ENCODE data around the gene PALD1.

Gene PALD1

DNA sequence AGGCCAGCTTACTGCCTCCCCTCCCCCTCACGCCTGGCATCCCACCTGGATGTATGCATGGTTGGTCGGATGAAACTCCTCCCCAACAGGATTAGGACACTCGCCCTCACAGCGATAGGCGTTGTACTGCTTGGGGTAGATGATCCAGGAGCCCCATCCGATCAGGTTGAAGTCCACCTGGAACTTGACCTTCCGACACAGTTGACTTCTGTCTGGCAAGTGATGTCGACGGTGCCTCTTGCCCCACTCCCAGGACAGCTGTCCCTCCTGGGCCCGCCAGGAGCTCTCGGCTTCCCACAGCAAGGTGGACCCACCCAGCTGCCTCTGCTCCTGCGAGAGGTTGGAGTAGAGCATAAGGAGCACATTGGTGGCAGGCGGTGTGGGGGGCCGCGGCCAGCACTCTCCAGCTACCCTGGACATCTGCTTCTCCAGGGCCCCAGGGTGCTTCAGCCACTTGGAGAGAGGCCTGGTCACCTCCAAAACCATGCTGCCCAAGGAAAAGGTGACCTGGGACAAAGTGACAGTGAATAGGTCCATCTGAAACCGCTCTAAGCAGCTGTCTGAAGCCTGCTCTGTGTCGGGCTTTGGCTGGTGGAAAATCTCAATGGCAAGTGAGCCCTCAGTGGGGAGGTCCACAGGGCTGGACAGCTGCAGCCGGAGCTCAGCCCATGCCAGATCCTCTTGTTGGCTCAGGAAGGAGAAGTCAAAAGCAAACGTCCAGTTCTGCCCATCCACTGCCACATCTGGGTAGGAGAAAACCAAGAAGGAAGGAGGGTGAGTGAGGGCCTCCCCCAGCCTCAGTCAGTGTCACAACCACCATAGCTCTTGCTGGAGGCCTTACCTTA lies 43.1 kb upstream of the PALD1 start:
- FAIRE-seq (no peak), DNase-seq (ENCODE audit: insufficient read length, low spot score) (no peak)
- TF ChIP-seq, protein P1, sequence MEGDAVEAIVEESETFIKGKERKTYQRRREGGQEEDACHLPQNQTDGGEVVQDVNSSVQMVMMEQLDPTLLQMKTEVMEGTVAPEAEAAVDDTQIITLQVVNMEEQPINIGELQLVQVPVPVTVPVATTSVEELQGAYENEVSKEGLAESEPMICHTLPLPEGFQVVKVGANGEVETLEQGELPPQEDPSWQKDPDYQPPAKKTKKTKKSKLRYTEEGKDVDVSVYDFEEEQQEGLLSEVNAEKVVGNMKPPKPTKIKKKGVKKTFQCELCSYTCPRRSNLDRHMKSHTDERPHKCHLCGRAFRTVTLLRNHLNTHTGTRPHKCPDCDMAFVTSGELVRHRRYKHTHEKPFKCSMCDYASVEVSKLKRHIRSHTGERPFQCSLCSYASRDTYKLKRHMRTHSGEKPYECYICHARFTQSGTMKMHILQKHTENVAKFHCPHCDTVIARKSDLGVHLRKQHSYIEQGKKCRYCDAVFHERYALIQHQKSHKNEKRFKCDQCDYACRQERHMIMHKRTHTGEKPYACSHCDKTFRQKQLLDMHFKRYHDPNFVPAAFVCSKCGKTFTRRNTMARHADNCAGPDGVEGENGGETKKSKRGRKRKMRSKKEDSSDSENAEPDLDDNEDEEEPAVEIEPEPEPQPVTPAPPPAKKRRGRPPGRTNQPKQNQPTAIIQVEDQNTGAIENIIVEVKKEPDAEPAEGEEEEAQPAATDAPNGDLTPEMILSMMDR (IDR thresholded peaks at IDR 0.05; ENCODE audit: insufficient read depth, missing control alignments), result no peak

DNA sequence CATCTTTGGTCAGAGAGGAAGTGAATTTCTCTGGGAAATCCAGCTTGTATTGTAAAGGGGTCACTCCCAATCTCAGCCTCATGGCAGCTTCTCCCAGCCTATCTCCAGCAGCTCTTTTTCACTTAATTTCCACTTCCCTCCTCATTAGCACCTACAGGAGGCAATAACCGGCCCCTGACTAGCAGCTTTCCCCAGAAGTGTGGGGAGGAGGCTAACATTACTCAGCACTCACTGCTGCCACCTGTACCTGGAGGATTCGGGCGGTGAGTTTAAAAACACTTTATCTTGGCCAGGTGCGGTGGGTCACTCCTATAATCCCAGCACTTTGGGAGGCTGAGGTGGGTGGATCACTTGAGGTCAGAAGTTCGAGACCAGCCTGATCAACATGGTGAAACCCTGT lies 40.8 kb upstream of the PALD1 start:
- FAIRE-seq (no peak), DNase-seq (ENCODE audit: insufficient read length, low spot score) (no peak)
- TF ChIP-seq, protein P1 (IDR thresholded peaks at IDR 0.05; ENCODE audit: insufficient read depth, missing control alignments), result no peak

DNA sequence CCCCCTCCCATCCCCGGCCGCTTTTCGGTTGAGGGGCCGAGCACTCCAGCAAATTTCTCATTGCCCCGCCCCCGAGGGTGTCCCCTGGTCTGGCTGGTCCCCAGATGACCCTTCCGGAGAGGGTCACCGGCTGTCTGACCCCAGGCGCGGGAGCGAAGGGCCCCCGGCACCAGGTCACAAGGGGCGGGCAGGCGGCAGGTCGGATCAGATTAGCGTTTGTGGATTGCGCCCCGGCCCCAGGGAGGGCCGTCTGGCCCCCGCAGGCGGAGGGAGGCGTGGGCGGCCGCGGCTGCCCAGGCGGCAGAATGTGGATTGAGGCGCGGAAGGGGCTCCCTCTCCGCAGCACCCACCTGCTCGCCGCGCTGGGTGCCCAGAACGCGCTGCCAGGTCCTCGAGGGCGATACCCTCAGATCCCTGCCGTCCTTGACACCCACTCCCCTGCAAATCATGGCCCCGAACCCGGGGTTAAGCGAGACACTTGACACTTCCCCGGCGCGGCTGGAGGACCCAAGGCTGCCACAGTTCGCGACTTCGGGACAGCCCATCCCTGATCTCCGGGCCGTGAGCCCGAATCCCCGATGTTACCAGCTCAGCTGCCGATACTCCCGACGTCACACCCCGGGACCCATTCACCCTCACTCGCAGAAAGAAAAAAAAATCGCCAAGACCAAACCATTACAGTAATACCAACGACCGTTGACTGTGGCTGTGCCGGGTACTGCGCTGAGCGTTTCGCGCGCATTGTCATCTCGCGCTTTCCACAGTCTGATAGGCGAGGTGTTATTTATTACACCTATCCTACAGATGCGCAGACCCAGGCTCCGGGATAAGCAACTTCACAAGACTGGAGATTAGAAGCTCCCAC lies 38.0 kb upstream of the PALD1 start:
- TF ChIP-seq, protein P1 (IDR thresholded peaks at IDR 0.05; ENCODE audit: insufficient read depth, missing control alignments), result no peak
- FAIRE-seq, result no peak
- DNase-seq (ENCODE audit: insufficient read length, low spot score), result no peak

DNA sequence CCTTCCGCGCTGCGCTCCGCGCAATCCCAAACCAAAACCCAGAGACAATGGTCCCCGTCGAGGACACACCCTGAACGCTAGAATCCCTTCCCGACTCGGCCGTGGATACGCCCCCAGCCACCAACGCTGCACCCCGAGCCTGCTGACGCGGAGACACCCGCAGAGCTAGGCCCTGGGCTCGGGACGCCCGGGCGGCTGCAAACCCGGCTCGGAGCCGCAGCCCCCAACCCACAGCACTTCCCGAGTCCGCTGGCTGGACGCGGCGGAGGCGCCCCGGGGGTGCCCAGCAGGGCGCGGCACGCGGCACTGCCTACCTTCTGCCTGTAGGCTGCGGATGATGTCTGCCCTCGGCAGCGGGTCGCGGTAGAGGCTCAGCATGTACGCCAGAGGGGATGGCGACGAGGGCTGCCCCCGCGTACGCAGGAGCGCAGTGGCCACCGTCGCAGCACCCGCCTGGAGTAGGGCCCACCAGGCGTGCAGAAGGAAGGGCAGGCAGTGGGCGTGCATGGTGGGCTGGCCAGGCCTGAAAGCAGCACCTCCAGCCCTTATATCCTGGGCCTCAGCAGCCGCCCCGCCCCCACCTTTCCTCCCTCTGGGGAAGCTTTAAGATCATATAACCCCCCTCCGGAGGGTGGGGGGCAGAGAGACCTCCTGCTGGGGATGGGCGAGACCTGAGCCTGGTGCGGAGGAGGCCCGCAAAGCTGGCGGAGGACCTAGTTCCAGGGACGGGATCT lies 37.2 kb upstream of the PALD1 start, which contains the start of gene NODAL:
Gene NODAL (minus strand): TSS at position 521 of the 734 bp plus-strand sequence. CDS start 14 bp downstream, at position 507.
- FAIRE-seq, result no peak
- TF ChIP-seq, protein P1 (IDR thresholded peaks at IDR 0.05; ENCODE audit: insufficient read depth, missing control alignments), result no peak
- DNase-seq (ENCODE audit: insufficient read length, low spot score), result no peak

DNA sequence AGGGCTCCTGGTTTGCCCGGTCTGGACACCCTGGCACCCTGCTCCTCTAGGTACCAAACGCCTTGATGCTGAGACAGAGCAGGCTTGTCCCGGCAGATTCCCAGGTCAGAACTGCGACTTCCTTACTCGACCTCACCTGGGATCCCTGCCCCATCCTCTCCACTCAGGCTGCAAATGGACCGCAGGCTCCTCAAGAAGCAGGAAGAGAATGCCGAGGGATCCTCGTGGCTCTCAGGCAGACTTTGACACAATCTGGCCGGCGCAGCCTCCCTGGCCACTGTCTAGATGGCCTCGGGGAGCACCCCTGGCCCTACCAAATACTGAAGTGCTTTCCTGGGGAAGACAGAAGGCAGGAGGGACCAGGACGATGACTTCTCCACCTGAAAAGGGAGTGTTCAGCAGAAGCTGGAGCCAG lies 36.7 kb upstream of the PALD1 start:
- FAIRE-seq (no peak), DNase-seq (ENCODE audit: insufficient read length, low spot score) (no peak)
- TF ChIP-seq, protein P1 (IDR thresholded peaks at IDR 0.05; ENCODE audit: insufficient read depth, missing control alignments), result no peak

DNA sequence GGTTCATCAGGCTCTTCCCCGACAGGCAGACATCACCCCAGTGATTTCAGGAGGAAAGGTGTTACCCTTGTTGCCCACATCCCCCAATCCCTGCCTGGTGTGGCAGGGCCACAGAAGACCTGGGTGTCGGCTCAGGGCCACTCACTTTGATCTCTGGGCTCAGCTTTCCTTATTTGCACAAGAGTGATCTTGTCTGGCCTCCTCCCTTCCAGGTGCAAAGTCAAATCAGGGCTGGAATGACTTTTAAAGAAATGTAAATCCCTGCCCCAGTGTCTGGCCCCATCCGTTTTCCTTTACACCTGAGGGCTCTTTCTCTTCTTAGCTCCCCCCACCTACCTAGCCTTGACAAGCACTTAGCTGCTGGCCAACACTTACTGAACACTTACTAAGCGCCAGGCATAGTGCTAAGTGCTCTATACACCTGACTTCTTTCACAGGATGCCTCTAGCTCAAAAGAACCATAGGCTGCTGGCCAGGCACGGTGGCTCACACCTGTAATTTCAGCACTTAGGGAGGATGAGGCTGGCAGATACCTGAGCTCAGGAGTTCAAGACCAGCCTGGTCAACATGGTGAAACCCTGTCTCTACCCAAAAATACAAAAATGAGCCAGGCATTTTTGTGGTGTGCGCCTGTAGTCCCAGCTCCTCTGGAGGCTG lies 36.1 kb upstream of the PALD1 start:
- no peak for DNase-seq (ENCODE audit: insufficient read length, low spot score)
- FAIRE-seq, result no peak
- TF ChIP-seq, protein P1 (IDR thresholded peaks at IDR 0.05; ENCODE audit: insufficient read depth, missing control alignments), result no peak

Data from D721Med (cell line).